ENCODE data around the gene ETV6. TPM values are rescaled to one million over a fixed set of nuclear protein-coding genes. Genes with fewer than 3 reads are reported as not detected.

The ETV6 gene
- total RNA-seq, 1 donor from 2014 or later, result 9.9 TPM

- no peak for DNase-seq
These were observed 113.4 kb downstream of the ETV6 start for GRCh38 chr12:11762723-11763326.

- no peak for DNase-seq
These were observed 114.5 kb downstream of the ETV6 start for GRCh38 chr12:11763760-11764520.

- DNase-seq, result no peak
These were observed 115.4 kb downstream of the ETV6 start for GRCh38 chr12:11764837-11765236.

GRCh38 chr12:11765421-11765816, 115.9 kb downstream of the ETV6 start:
- DNase-seq, result no peak

GRCh38 chr12:11765817-11766794, 116.6 kb downstream of the ETV6 start:
- DNase-seq, result peak; percentile 79

- DNase-seq, result no peak
These were observed 117.7 kb downstream of the ETV6 start for GRCh38 chr12:11767029-11767724.

- no peak for DNase-seq
These were observed 118.3 kb downstream of the ETV6 start for GRCh38 chr12:11767798-11768197.

GRCh38 chr12:11768233-11768965, 118.9 kb downstream of the ETV6 start:
- DNase-seq, result no peak

- no peak for DNase-seq
These were observed 120.4 kb downstream of the ETV6 start for GRCh38 chr12:11769723-11770514.

- peak; percentile 39 for DNase-seq
These were observed 121.9 kb downstream of the ETV6 start for GRCh38 chr12:11771356-11771755.

GRCh38 chr12:11771895-11772502, 122.5 kb downstream of the ETV6 start:
- no peak for DNase-seq

GRCh38 chr12:11773889-11774677, 124.6 kb downstream of the ETV6 start:
- DNase-seq, result no peak

- no peak for DNase-seq
These were observed 125.3 kb downstream of the ETV6 start for GRCh38 chr12:11774821-11775220.

- DNase-seq, result no peak
These were observed 126.8 kb downstream of the ETV6 start for GRCh38 chr12:11776316-11776715.

- no peak for DNase-seq
These were observed 128.0 kb downstream of the ETV6 start for GRCh38 chr12:11777451-11777850.

- DNase-seq, result no peak
These were observed 128.5 kb downstream of the ETV6 start for GRCh38 chr12:11777962-11778361.

GRCh38 chr12:11778713-11779685, 129.5 kb downstream of the ETV6 start:
- no peak for DNase-seq

GRCh38 chr12:11780521-11781101, 131.1 kb downstream of the ETV6 start:
- no peak for DNase-seq
